ENCODE results near the gene SKAP2.

- TF ChIP-seq CTCF (IDR thresholded peaks at IDR 0.05) (no peak), POLR2A (IDR thresholded peaks at IDR 0.05) (no peak)
Measured at GRCh38 chr7:26714438-26714837, 150.0 kb downstream of the SKAP2 start.

Measured in lower leg skin (tissue), 3 donors.